ENCODE measurements around the gene CORO7.
"Not testable (repeated sequence)": the region's sequence is repeated elsewhere in the genome, so short reads cannot be mapped to it uniquely, and the experiment has no call there.

CORO7 gene

GRCh38 chr16:4340443-4340842 lies 76.0 kb downstream of the CORO7 start:
- in situ Hi-C loops (cut with MboI; ENCODE audit: low sequenced_read_pairs), result no loop called here

DNA sequence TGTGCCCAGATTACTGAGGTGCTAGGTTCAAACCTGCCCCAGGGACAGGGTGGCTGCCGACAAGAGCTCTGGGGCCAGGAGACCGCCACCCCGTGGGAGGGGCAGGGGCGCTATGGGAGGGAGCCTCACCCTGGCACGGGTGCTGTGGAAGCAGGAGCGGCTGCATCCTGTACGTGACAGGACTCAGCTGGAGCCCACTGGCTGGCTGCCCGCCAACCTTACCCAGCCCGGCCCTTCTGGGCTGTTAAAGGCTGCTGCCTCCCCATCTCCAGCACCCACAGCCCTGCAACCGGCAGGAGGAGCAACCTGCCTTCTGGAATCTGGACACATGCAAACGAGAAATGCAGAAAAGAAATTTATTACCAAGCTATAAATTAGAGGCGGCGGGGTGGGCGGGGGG lies 76.5 kb downstream of the CORO7 start:
- in situ Hi-C loops (cut with MboI; ENCODE audit: low sequenced_read_pairs), result no loop called here

GRCh38 chr16:4339455-4339854 lies 76.9 kb downstream of the CORO7 start:
- in situ Hi-C loops (cut with MboI; ENCODE audit: low sequenced_read_pairs), result no loop called here

DNA sequence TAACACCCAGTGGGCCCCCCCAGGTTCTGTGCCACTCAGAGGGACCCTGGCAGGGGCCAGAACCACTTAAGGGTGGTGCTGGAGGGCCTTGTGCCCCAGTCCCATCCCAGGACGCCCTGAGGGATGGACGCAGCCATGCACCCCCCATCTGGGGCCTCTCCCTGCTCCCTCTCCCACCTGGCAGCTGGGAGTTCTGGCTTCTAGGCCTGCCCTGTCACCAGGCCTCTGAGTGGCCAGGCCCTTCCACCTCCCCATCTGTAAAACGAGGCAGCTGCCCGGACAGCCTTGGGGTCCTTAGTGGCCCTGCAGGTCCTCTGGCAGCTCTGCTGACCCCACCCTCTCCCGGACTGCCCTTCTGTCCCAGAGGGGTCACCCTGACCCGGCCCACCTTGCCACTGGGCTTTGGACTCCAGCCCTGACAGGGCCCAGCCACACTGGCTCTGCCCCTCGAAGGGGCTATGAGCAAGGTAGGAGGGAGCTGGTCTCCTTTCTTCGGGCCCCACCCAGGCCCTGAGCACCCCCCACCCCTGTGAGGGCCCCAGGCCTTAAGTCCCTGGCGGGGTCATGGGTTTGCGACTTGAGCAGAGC lies 77.6 kb downstream of the CORO7 start:
- in situ Hi-C loops (cut with MboI; ENCODE audit: low sequenced_read_pairs), result no loop called here

DNA sequence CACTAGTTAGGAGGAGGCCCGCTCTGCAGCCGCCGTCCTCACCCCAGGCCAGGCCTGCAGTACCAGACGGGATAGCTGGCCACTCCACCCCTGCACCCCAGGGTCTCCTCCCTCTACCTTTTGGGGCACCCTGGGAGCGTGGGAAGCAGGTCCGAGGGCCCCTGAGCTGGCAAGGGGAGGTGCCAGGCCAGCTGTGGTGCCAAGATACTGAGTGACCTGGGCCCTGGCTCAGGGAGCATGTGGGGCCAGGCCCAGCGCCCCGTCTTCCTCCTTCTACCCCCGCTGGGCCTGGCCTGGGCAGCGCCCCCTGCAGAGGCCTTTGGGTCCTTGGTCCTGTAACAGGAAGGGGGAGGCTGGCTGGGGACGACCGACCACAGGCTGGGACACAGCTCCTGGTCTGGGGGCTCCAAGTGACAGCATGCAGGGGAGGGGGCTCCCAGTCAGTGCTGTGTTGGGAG lies 78.2 kb downstream of the CORO7 start:
- in situ Hi-C loops (cut with MboI; ENCODE audit: low sequenced_read_pairs), result no loop called here

GRCh38 chr16:4337540-4338088 lies 78.8 kb downstream of the CORO7 start:
- in situ Hi-C loops (cut with MboI; ENCODE audit: low sequenced_read_pairs), result no loop called here

- in situ Hi-C loops (cut with MboI; ENCODE audit: low sequenced_read_pairs), result no loop called here
Observed at GRCh38 chr16:4336701-4337539, 79.5 kb downstream of the CORO7 start.

DNA sequence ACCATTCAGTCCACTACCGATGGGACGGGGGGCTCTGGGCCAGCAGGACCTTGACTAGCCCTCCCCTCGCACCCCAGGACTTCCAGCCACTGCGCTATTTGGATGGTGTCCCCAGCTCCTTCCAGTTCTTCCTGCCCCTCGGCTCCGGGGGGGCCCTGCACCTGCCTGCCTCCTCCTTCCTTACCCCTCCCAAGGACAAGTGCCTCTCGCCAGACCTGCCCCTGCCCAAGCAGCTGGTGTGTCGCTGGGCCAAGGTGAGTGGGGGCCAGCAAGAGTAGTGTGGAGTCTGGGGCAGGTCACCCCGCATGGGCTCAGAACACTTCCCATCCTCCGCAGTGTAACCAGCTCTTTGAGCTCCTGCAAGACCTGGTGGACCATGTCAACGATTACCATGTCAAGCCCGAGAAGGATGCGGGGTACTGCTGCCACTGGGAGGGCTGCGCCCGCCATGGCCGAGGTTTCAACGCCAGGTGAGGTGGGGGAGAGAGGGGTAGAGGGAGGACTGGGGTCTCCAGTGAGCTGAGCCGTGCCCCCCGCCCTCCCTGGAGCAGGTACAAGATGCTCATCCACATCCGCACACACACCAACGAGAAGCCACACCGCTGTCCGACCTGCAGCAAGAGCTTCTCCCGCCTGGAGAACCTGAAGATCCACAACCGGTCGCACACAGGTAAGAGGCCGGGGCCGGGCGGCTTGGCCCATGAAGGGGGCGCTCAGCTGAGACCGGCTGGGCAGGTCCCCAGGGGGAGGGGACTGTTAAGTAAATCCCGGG lies 81.5 kb downstream of the CORO7 start:
- in situ Hi-C loops (cut with MboI; ENCODE audit: low sequenced_read_pairs), result no loop called here

DNA sequence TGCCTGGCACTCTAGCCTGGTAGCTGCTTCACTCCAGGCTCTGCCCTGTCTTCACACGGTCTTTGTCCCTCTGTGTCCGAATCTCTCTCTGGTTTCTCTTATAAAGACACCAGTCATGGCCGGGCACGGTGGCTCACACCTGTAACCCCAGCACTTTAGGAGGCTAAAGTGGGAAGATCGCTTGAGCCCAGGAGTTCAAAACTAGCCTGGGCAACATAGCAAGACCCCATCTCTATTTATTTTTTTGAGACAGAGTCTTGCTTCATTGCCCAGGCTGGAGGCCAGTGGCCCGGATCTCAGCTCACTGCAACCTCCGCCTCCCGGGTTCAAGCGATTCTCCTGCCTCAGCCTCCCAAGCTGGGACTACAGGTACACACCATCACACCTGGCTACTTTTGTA lies 82.7 kb downstream of the CORO7 start:
- in situ Hi-C loops (cut with MboI; ENCODE audit: low sequenced_read_pairs), result not testable (repeated sequence)

DNA sequence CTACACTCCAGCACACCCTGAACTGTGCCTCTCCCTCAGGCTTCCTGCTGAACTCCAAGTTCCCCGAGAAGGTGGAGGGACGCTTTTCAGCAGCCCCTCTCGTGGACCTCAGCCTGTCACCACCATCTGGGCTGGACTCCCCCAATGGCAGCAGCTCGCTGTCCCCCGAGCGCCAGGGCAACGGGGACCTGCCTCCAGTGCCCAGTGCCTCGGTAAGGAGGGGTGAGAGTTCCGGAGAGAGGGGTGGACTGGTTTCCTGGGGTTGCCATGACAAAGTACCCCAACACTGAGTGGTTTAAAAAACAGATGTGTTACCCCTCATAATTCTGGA lies 83.1 kb downstream of the CORO7 start:
- in situ Hi-C loops (cut with MboI; ENCODE audit: low sequenced_read_pairs), result no loop called here

GRCh38 chr16:4332623-4333307 lies 83.6 kb downstream of the CORO7 start:
- in situ Hi-C loops (cut with MboI; ENCODE audit: low sequenced_read_pairs), result no loop called here

GRCh38 chr16:4332083-4332482 lies 84.3 kb downstream of the CORO7 start:
- in situ Hi-C loops (cut with MboI; ENCODE audit: low sequenced_read_pairs), result no loop called here

- in situ Hi-C loops (cut with MboI; ENCODE audit: low sequenced_read_pairs), result no loop called here
Observed at GRCh38 chr16:4330277-4330874, 86.0 kb downstream of the CORO7 start.

GRCh38 chr16:4328782-4329775 lies 87.3 kb downstream of the CORO7 start:
- in situ Hi-C loops (cut with MboI; ENCODE audit: low sequenced_read_pairs), result no loop called here

GRCh38 chr16:4328046-4328781 lies 88.2 kb downstream of the CORO7 start:
- in situ Hi-C loops (cut with MboI; ENCODE audit: low sequenced_read_pairs), result no loop called here

GRCh38 chr16:4327386-4328045 lies 88.9 kb downstream of the CORO7 start:
- in situ Hi-C loops (cut with MboI; ENCODE audit: low sequenced_read_pairs), result no loop called here

GRCh38 chr16:4325253-4325758 lies 91.1 kb downstream of the CORO7 start:
- in situ Hi-C loops (cut with MboI; ENCODE audit: low sequenced_read_pairs), result no loop called here
